ENCODE data around the gene SLC7A8.
A peak's percentile ranks its signal among the peaks of the same experiment; 100 is the strongest.

SLC7A8 gene

DNA sequence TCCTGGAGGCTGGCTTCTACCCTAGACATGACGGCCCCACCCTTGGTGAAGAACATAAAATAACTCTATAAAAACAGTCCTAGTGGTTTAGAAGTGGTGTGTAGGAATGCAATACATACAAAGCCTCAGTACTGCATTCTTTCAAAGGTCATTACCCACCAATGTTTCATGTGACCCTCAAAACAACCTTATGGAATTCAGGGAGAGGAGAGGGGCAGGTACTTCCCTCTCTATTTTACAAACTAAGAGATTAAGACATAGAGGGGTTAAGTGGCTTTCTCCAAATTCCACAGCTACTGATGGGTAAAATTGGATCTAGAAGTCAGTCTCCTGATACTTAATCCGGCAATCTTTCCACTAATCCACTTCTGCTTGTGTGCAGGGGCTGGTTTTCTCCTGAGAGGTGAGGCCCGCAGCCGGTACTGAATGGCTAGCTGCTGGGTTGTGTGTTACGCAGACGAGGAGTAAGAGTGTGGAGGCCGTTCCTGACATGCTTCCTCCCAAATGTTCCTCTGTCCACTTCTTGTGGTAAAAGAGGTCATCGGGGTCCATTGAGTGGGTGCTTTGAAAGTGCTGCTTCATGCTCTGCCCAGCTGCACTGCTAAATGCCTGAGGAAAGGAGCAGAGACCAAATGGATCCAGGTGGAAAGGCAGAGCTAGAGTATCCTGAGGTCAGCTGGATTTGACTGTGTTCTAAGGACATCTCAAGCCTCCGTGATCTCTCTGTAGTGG is 16.2 kb downstream of the SLC7A8 start:
- TF ChIP-seq, protein P1, sequence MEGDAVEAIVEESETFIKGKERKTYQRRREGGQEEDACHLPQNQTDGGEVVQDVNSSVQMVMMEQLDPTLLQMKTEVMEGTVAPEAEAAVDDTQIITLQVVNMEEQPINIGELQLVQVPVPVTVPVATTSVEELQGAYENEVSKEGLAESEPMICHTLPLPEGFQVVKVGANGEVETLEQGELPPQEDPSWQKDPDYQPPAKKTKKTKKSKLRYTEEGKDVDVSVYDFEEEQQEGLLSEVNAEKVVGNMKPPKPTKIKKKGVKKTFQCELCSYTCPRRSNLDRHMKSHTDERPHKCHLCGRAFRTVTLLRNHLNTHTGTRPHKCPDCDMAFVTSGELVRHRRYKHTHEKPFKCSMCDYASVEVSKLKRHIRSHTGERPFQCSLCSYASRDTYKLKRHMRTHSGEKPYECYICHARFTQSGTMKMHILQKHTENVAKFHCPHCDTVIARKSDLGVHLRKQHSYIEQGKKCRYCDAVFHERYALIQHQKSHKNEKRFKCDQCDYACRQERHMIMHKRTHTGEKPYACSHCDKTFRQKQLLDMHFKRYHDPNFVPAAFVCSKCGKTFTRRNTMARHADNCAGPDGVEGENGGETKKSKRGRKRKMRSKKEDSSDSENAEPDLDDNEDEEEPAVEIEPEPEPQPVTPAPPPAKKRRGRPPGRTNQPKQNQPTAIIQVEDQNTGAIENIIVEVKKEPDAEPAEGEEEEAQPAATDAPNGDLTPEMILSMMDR (IDR thresholded peaks at IDR 0.05; ENCODE audit: control insufficient read depth, extremely low read depth, insufficient read depth), result no peak
- no peak for DNase-seq (ENCODE audit: low read depth)
- H3K4me3 ChIP-seq (ENCODE audit: low read depth, low read length), result no peak overlapping the region

DNA sequence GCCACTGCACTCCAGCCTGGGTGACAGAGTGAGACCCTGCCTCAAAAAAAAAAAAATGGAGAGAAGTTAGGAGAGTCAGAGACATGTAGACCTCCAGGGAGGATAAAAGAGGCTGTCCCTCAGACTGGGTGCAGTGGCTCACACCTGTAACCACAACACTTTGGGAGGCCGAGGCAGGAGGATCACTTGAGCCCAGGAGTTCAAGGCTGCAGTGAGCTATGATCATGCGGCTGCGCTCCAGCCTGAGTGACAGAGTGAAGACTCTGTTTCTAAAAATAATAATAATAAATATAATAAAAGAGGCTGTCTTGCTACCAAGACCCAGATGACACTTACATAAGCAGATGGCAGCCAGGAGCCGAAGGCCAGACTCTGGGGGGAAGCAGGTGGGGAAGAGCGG is 18.5 kb downstream of the SLC7A8 start:
- TF ChIP-seq, protein P1 (IDR thresholded peaks at IDR 0.05; ENCODE audit: control insufficient read depth, extremely low read depth, insufficient read depth), result no peak
- no peak overlapping the region for H3K4me3 ChIP-seq (ENCODE audit: low read depth, low read length)
- no peak for DNase-seq (ENCODE audit: low read depth)

DNA sequence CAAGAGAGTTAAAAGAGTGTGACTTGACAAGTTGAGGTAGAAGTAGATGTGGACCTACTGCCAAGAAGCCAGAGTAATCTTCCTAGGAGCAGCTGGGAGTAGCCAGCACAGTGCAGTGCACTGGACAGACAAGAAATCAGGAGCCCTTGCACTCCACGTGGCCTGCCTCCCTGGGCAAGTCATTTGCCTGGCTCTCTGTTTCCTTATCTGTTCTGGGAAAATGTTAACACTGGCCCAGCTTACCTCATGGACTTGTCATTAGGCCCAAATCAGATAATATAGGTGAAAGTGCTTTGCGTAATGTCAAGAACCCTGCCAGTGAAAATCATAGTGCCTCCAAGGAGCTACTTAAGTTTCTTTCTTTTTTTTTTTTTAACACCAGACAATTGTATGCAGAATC is 19.2 kb downstream of the SLC7A8 start:
- H3K4me3 ChIP-seq (ENCODE audit: low read depth, low read length), result no peak overlapping the region
- DNase-seq (ENCODE audit: low read depth), result peak; percentile 85
- TF ChIP-seq, protein P1 (IDR thresholded peaks at IDR 0.05; ENCODE audit: control insufficient read depth, extremely low read depth, insufficient read depth), result no peak

DNA sequence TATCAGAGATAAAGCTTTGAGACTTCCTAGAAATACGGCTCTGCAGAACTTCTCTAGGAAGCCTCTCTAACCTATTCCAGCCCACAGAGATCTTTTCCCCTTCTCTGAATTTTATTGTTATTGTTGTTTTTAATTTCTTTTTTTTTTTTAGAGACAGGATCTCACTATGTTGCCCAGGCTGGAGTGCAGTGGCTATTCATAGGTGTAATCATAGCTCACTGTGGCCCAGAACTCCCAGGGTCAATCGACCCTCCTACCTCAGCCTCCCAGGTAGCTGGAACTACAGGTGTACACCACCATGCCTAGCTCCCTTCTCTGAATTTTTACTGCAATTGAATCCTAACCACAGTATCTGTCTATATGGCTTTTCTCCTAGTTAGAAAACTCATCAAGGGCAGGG is 19.6 kb downstream of the SLC7A8 start:
- TF ChIP-seq, protein P1 (IDR thresholded peaks at IDR 0.05; ENCODE audit: control insufficient read depth, extremely low read depth, insufficient read depth), result no peak
- no peak for DNase-seq (ENCODE audit: low read depth)
- H3K4me3 ChIP-seq (ENCODE audit: low read depth, low read length), result no peak overlapping the region

DNA sequence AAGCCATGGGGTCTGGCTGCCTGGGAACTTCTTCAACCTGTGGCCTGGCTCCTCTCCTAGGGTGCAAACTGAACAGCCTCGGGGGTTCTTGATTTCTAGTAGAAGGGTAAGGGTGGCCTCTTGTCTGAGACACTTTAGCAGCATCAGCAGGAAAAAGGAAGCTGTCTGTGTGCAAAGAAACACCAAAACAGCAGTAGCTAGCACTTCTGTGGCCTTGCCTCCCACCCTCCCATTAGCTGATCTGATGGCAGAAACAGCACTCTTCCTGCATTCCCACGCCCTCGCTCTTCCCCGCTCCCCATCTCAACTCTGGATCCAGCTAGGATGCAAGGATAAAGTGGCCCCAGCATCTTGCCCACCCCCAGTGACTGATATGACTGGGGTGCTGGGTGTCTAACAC is 20.7 kb downstream of the SLC7A8 start:
- DNase-seq (ENCODE audit: low read depth), result no peak
- TF ChIP-seq, protein P1 (IDR thresholded peaks at IDR 0.05; ENCODE audit: control insufficient read depth, extremely low read depth, insufficient read depth), result no peak
- no peak overlapping the region for H3K4me3 ChIP-seq (ENCODE audit: low read depth, low read length)

DNA sequence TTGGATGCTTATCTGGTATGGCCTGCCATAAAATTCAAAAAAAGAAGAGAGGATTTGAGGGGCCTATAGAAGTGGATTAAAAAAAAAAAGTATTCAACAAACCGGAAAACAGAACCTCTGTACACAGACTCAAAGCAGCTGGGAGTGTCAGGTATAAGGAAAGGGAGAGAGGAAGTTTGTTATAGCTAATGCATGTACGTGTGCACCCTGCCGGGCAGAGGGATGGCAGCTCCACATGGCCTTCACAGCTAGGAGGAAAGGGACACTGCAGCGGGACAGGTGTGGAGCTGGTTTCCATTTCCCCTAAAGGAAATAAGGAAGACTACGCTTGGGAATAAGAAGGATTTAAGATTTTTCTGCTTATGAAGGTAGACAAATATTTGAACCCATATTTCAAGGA is 21.5 kb downstream of the SLC7A8 start:
- H3K4me3 ChIP-seq (ENCODE audit: low read depth, low read length), result no peak overlapping the region
- TF ChIP-seq, protein P1 (IDR thresholded peaks at IDR 0.05; ENCODE audit: control insufficient read depth, extremely low read depth, insufficient read depth), result no peak
- no peak for DNase-seq (ENCODE audit: low read depth)

All from LNCaP clone FGC (cell line).